K562 (cell line): ENCODE results near the gene TADA1. TPM values are rescaled to one million over a fixed set of nuclear protein-coding genes. Genes with fewer than 3 reads are reported as not detected.

ENCODE experiments used
- GABPB1 ChIP-seq: sonication (generic); formaldehyde crosslinking; IDR thresholded peaks from 2 replicates; pipeline ENCODE4 v1.8.0; 2022; ENCODE audit warnings: mild to moderate bottlenecking, missing genetic modification reagents
- HDAC3 ChIP-seq: fragments of 450-650 bp; IDR thresholded peaks from 2 replicates; pipeline ENCODE4 v1.6.1; 2018; ENCODE audit warnings: borderline replicate concordance, mild to moderate bottlenecking, moderate library complexity; ENCODE audit not compliant: partially characterized antibody
- HNRNPH1 ChIP-seq: fragments of 200-400 bp; formaldehyde crosslinking; optimal IDR thresholded peaks from 2 replicates; pipeline ENCODE3; 2017; ENCODE audit warnings: low read depth, mild to moderate bottlenecking, low read length, moderate library complexity
- KLF10 ChIP-seq: fragments of 250-450 bp; sonication (Bioruptor Pico); IDR thresholded peaks from 2 replicates; pipeline ENCODE4 v1.6.1; 2021; ENCODE audit warnings: matching md5 sums
- NCOA4 ChIP-seq: fragments of 450-650 bp; IDR thresholded peaks from 2 replicates; pipeline ENCODE4 v1.6.1; 2018; ENCODE audit warnings: mild to moderate bottlenecking; ENCODE audit not compliant: partially characterized antibody
- NR2C2 ChIP-seq, 2 experiments: fragments of 200-800 bp in 1 of 2; sonication (Bioruptor generic) in 1 of 2; sonication (generic) in 1 of 2; formaldehyde crosslinking in 1 of 2; IDR thresholded peaks; 2 replicates each; pipeline versions ENCODE4 v1.6.1 to v1.8.0; 2016 to 2022; ENCODE audit warnings: mild to moderate bottlenecking in 1 of 2, missing compliant biosample characterization in 1 of 2, missing genetic modification characterization in 1 of 2, missing genetic modification reagents in 1 of 2
- POLR2H ChIP-seq: IDR thresholded peaks from 2 replicates; pipeline ENCODE4 v1.6.1; 2016; ENCODE audit warnings: missing genetic modification characterization, low read depth, mild to moderate bottlenecking, control low read depth, missing compliant biosample characterization, moderate library complexity
- POU5F1 ChIP-seq: fragments of 150-350 bp; IDR thresholded peaks from 2 replicates; pipeline ENCODE4 v1.6.1; 2014; ENCODE audit warnings: borderline replicate concordance, low read length, low read depth, mild to moderate bottlenecking; ENCODE audit not compliant: partially characterized antibody
- RBM14 ChIP-seq: fragments of 200-400 bp; formaldehyde crosslinking; IDR thresholded peaks from 2 replicates; pipeline ENCODE4 v1.6.1; 2018; ENCODE audit warnings: low read depth, mild to moderate bottlenecking, low read length, moderate library complexity, borderline replicate concordance; ENCODE audit not compliant: insufficient read depth
- SMAD4 ChIP-seq: fragments of 250-450 bp; sonication (Bioruptor Pico); conservative IDR thresholded peaks from 2 replicates; pipeline ENCODE4 v1.8.0; 2021; ENCODE audit warnings: inconsistent platforms, mild to moderate bottlenecking, moderate library complexity
- TGIF2 ChIP-seq: sonication (generic); formaldehyde crosslinking; IDR thresholded peaks from 2 replicates; pipeline ENCODE4 v1.8.1; 2022; ENCODE audit warnings: mild to moderate bottlenecking, missing genetic modification reagents, moderate library complexity
- ZFPM2 ChIP-seq: fragments of 250-450 bp; sonication (Bioruptor Pico); IDR thresholded peaks from 2 replicates; pipeline ENCODE4 v1.5.1; 2022; ENCODE audit warnings: mild to moderate bottlenecking
- ZNF444 ChIP-seq: fragments of 250-450 bp; sonication (Bioruptor Pico); IDR thresholded peaks from 2 replicates; pipeline ENCODE4 v1.4.0; 2020; ENCODE audit warnings: mild to moderate bottlenecking, moderate library complexity
- polyA plus RNA-seq, 8 experiments: library from polyadenylated mRNA; depleted of rRNA in 4 of 8; stranded (reverse) in 5 of 8; unstranded in 3 of 8; fragments of >200 nt; fragmentation: Nextera tagmentation in 2 of 8; fragmentation: Illumina TruSeq in 1 of 8; extraction: Ambion mirVana in 2 of 8; extraction: Trizol in 1 of 8; gene quantifications; 2 replicates each; pipeline versions ENCODE4 v1.2.1 to v1.2.3, GENCODE V29; 2011 to 2014; ENCODE audit warnings: inconsistent platforms in 1 of 8, missing spikeins in 1 of 8
- total RNA-seq, 7 experiments: library from RNA; depleted of rRNA in 6 of 7; stranded (reverse); fragments of >200 nt in 6 of 7; fragmentation: Illumina TruSeq in 2 of 7; extraction: Trizol in 2 of 7; gene quantifications; 2 replicates each; pipeline versions ENCODE4 v1.2.1 to v1.2.3, GENCODE V29; 2011 to 2021; ENCODE audit warnings: low replicate concordance in 1 of 7
- TF ChIP-seq, protein P1 (sequence below): fragments of 450-650 bp; IDR thresholded peaks from 2 replicates; pipeline ENCODE4 v1.6.1; 2017; ENCODE audit warnings: antibody characterized with exemption
- TF ChIP-seq, protein P2 (sequence below): fragments of 450-650 bp; IDR thresholded peaks from 2 replicates; pipeline ENCODE4 v1.6.1; 2017; ENCODE audit warnings: antibody characterized with exemption, mild to moderate bottlenecking
- TF ChIP-seq, protein P3 (sequence below): conservative IDR thresholded peaks from 2 replicates; pipeline ENCODE4 v1.6.1; 2011; ENCODE audit warnings: low read depth, mild to moderate bottlenecking, low read length; ENCODE audit not compliant: control insufficient read depth
- TF ChIP-seq, protein P4 (sequence below): sonication (generic); formaldehyde crosslinking; IDR thresholded peaks from 2 replicates; pipeline ENCODE4 v1.8.0; 2022; ENCODE audit warnings: missing genetic modification reagents, mild to moderate bottlenecking, moderate library complexity, borderline replicate concordance

The TADA1 gene
- total and polyA plus RNA-seq, 9 of the 15 experiments (the other 6 are each of a cell fraction or from before 2014, with no cell fraction given): 15.9 to 76.5 (median 28.7) TPM

DNA sequence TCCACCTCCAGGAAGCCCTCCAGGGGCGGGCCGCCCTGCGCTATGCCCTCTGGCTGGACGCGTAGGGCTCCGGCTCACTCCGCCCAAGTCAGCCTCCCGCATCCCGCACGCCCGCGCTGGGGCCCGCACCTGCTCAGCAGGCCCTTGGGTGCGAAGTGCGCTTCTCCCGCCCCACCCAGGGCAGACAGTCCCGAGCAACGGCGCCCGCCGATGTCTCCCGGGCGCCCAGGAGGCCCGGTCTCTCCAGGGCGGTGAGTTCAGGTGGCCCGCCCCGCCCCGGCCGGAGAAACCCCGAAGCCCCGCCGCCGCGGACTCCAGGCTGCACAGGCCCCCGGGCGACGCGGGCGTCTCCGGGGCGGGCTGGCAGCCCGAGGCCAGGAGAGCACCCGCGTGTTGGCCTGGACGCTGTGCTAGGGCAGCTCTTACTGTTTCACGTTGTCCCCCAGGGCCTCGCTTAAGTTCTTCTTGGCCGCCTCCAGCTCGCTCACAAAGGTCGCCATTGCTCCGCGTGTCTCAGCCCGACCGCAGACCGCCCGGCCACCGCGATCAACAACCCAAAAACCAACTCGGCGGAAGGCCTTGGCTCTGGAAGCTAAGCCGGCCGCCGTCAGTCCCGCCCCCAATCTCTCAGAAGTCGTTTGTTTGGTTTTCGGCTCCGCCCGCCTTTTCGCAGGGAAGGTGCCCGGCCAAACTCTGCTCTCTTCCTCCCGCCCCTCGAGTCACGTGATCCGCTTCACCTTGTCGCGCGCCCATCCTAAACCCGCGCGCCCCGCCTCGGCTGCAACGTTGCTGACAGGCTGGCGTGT, at the start of gene TADA1 (continued):
- TF ChIP-seq TGIF2 (CRISPR knock-in tag): peak; percentile 67; the same call in 1 of the 2 replicates
- TF ChIP-seq RBM14: no peak
- TF ChIP-seq NCOA4: no peak
- no peak for TF ChIP-seq POU5F1
- TF ChIP-seq GABPB1: peak; percentile 76
- no peak for TF ChIP-seq HDAC3
- TF ChIP-seq POLR2H (tag): no peak; the same call in 1 of the 2 replicates
- TF ChIP-seq ZNF444: no peak
- TF ChIP-seq, protein P1, sequence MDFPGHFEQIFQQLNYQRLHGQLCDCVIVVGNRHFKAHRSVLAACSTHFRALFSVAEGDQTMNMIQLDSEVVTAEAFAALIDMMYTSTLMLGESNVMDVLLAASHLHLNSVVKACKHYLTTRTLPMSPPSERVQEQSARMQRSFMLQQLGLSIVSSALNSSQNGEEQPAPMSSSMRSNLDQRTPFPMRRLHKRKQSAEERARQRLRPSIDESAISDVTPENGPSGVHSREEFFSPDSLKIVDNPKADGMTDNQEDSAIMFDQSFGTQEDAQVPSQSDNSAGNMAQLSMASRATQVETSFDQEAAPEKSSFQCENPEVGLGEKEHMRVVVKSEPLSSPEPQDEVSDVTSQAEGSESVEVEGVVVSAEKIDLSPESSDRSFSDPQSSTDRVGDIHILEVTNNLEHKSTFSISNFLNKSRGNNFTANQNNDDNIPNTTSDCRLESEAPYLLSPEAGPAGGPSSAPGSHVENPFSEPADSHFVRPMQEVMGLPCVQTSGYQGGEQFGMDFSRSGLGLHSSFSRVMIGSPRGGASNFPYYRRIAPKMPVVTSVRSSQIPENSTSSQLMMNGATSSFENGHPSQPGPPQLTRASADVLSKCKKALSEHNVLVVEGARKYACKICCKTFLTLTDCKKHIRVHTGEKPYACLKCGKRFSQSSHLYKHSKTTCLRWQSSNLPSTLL: no peak
- TF ChIP-seq, protein P2, sequence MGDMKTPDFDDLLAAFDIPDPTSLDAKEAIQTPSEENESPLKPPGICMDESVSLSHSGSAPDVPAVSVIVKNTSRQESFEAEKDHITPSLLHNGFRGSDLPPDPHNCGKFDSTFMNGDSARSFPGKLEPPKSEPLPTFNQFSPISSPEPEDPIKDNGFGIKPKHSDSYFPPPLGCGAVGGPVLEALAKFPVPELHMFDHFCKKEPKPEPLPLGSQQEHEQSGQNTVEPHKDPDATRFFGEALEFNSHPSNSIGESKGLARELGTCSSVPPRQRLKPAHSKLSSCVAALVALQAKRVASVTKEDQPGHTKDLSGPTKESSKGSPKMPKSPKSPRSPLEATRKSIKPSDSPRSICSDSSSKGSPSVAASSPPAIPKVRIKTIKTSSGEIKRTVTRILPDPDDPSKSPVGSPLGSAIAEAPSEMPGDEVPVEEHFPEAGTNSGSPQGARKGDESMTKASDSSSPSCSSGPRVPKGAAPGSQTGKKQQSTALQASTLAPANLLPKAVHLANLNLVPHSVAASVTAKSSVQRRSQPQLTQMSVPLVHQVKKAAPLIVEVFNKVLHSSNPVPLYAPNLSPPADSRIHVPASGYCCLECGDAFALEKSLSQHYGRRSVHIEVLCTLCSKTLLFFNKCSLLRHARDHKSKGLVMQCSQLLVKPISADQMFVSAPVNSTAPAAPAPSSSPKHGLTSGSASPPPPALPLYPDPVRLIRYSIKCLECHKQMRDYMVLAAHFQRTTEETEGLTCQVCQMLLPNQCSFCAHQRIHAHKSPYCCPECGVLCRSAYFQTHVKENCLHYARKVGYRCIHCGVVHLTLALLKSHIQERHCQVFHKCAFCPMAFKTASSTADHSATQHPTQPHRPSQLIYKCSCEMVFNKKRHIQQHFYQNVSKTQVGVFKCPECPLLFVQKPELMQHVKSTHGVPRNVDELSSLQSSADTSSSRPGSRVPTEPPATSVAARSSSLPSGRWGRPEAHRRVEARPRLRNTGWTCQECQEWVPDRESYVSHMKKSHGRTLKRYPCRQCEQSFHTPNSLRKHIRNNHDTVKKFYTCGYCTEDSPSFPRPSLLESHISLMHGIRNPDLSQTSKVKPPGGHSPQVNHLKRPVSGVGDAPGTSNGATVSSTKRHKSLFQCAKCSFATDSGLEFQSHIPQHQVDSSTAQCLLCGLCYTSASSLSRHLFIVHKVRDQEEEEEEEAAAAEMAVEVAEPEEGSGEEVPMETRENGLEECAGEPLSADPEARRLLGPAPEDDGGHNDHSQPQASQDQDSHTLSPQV: peak; percentile 39; the same call in 1 of the 2 replicates
- no peak for TF ChIP-seq KLF10 (CRISPR knock-in tag)
- TF ChIP-seq SMAD4: peak; percentile 75
- no peak for TF ChIP-seq HNRNPH1
- TF ChIP-seq, protein P3, sequence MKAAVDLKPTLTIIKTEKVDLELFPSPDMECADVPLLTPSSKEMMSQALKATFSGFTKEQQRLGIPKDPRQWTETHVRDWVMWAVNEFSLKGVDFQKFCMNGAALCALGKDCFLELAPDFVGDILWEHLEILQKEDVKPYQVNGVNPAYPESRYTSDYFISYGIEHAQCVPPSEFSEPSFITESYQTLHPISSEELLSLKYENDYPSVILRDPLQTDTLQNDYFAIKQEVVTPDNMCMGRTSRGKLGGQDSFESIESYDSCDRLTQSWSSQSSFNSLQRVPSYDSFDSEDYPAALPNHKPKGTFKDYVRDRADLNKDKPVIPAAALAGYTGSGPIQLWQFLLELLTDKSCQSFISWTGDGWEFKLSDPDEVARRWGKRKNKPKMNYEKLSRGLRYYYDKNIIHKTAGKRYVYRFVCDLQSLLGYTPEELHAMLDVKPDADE: peak; percentile 42; the same call in 1 of the 2 replicates
- peak; percentile 64; the same call in 1 of the 2 replicates for TF ChIP-seq NR2C2 (CRISPR knock-in tag; IDR thresholded peaks at IDR 0.05)
- TF ChIP-seq NR2C2 (tag; IDR thresholded peaks at IDR 0.05): peak; percentile 74; the same call in 1 of the 2 replicates
- TF ChIP-seq ZFPM2 (CRISPR knock-in tag): no peak
- TF ChIP-seq, protein P4, sequence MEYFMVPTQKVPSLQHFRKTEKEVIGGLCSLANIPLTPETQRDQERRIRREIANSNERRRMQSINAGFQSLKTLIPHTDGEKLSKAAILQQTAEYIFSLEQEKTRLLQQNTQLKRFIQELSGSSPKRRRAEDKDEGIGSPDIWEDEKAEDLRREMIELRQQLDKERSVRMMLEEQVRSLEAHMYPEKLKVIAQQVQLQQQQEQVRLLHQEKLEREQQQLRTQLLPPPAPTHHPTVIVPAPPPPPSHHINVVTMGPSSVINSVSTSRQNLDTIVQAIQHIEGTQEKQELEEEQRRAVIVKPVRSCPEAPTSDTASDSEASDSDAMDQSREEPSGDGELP (CRISPR knock-in tag): peak; percentile 81; the same call in 1 of the 2 replicates
